HG03342 (cell line): ENCODE data around the gene MED14.

Experiments used
- ATAC-seq: cut with Tn5 transposase; IDR thresholded peaks from one replicate; pipeline ENCODE4 v1.9.1; 2021; ENCODE audit warnings: mild to moderate bottlenecking, moderate library complexity; ENCODE audit not compliant: unreplicated experiment

The MED14 gene

GRCh38 chrX:40729598-40730584 is 5.5 kb downstream of the MED14 start:
- ATAC-seq, result no peak

GRCh38 chrX:40727581-40728252 is 7.6 kb downstream of the MED14 start:
- ATAC-seq, result no peak

GRCh38 chrX:40727093-40727492 is 8.2 kb downstream of the MED14 start:
- no peak for ATAC-seq

- no peak for ATAC-seq
These were observed 12.4 kb downstream of the MED14 start for GRCh38 chrX:40722930-40723329.

- ATAC-seq, result no peak
These were observed 13.7 kb downstream of the MED14 start for GRCh38 chrX:40721489-40722106.

GRCh38 chrX:40720792-40721191 is 14.6 kb downstream of the MED14 start:
- ATAC-seq, result no peak

- ATAC-seq, result no peak
These were observed 15.0 kb downstream of the MED14 start for GRCh38 chrX:40720339-40720738.

- ATAC-seq, result no peak
These were observed 15.6 kb downstream of the MED14 start for GRCh38 chrX:40719731-40720130.

- no peak for ATAC-seq
These were observed 16.1 kb downstream of the MED14 start for GRCh38 chrX:40719218-40719617.

- no peak for ATAC-seq
These were observed 25.9 kb downstream of the MED14 start for GRCh38 chrX:40709395-40709794.

GRCh38 chrX:40705658-40706312 is 29.6 kb downstream of the MED14 start:
- no peak for ATAC-seq

GRCh38 chrX:40700640-40701342 is 34.6 kb downstream of the MED14 start:
- ATAC-seq, result no peak

- no peak for ATAC-seq
These were observed 36.5 kb downstream of the MED14 start for GRCh38 chrX:40698851-40699250.

- no peak for ATAC-seq
These were observed 40.5 kb downstream of the MED14 start for GRCh38 chrX:40694802-40695201.

- ATAC-seq, result no peak
These were observed 46.4 kb downstream of the MED14 start for GRCh38 chrX:40688929-40689328.

- no peak for ATAC-seq
These were observed 48.2 kb downstream of the MED14 start for GRCh38 chrX:40687169-40687568.

- no peak for ATAC-seq
These were observed 49.9 kb downstream of the MED14 start for GRCh38 chrX:40685362-40685918.

- ATAC-seq, result no peak
These were observed 51.2 kb downstream of the MED14 start for GRCh38 chrX:40684092-40684491.

GRCh38 chrX:40683245-40683644 is 52.1 kb downstream of the MED14 start:
- no peak for ATAC-seq

- no peak for ATAC-seq
These were observed 64.2 kb downstream of the MED14 start for GRCh38 chrX:40671126-40671525.
